ENCODE data around the gene C11orf68. TPM values are rescaled to one million over a fixed set of nuclear protein-coding genes. Genes with fewer than 3 reads are reported as not detected.
"Not testable (repeated sequence)": the region's sequence is repeated elsewhere in the genome, so short reads cannot be mapped to it uniquely, and the experiment has no call there.

The C11orf68 gene
- polyA plus RNA-seq, result 10 to 100 TPM; 20.5 to 35.3 (median 29.1) TPM

GRCh38 chr11:65918211-65919140 is at the start of gene C11orf68:
C11orf68 (minus strand) TSS chr11:65919062; CDS start chr11:65919031, 31 bp downstream.
- H3K27ac ChIP-seq (ENCODE audit: low read depth, low read length), result peak within 1 kb of the TSS; percentile 56
- 4 to 8% (median 6%) methylated on average over 28 to 77 of the region's 77 CpGs for WGBS, 3 donors

- no peak overlapping the region for H3K27ac ChIP-seq (ENCODE audit: low read depth, low read length)
- WGBS, 3 donors, result 92 to 94% (median 94%) methylated on average over 25 to 30 of the region's 30 CpGs
Observed at GRCh38 chr11:65967329-65967934, 48.6 kb upstream of the C11orf68 start.

- 93 to 94% (median 93%) methylated on average over 36 of the region's 36 CpGs for WGBS, 3 donors
Observed at GRCh38 chr11:65965986-65966762, 47.3 kb upstream of the C11orf68 start.

GRCh38 chr11:65964906-65965305 is 46.0 kb upstream of the C11orf68 start:
- WGBS, 3 donors, result 81 to 88% (median 86%) methylated on average over 10 of the region's 10 CpGs
- no peak overlapping the region for H3K27ac ChIP-seq (ENCODE audit: low read depth, low read length)

More at GRCh38 chr11:65965986-65966762, 47.3 kb upstream of the C11orf68 start:
- no peak overlapping the region for H3K27ac ChIP-seq (ENCODE audit: low read depth, low read length)

GRCh38 chr11:65962141-65962564 is 43.3 kb upstream of the C11orf68 start:
- no peak overlapping the region for H3K27ac ChIP-seq (ENCODE audit: low read depth, low read length)
- WGBS, 3 donors, result 2 to 7% (median 6%) methylated on average over 13 of the region's 13 CpGs

GRCh38 chr11:65961267-65962140 is 42.6 kb upstream of the C11orf68 start, which contains the start of gene SART1:
SART1 (plus strand) TSS chr11:65961734; CDS start chr11:65961781, 47 bp downstream.
- 0% methylated on average over 94 to 97 of the region's 97 CpGs for WGBS, 3 donors

GRCh38 chr11:65960824-65961266 is 42.0 kb upstream of the C11orf68 start:
- peak overlapping the region; percentile 10 for H3K27ac ChIP-seq (ENCODE audit: low read depth, low read length)
- 46 to 52% (median 52%) methylated on average over 16 of the region's 16 CpGs for whole genome bisulfite sequencing, 3 donors

More at GRCh38 chr11:65961267-65962140, 42.6 kb upstream of the C11orf68 start, which contains the start of gene SART1:
- H3K27ac ChIP-seq (ENCODE audit: low read depth, low read length), result peak within 1 kb of the TSS; percentile 10

GRCh38 chr11:65958774-65959420 is 40.0 kb upstream of the C11orf68 start:
- 74 to 82% (median 77%) methylated on average over 17 of the region's 17 CpGs for WGBS, 3 donors

GRCh38 chr11:65958291-65958690 is 39.4 kb upstream of the C11orf68 start:
- 58 to 62% (median 61%) methylated on average over 4 of the region's 4 CpGs for WGBS, 3 donors
- no peak overlapping the region for H3K27ac ChIP-seq (ENCODE audit: low read depth, low read length)

More at GRCh38 chr11:65958774-65959420, 40.0 kb upstream of the C11orf68 start:
- H3K27ac ChIP-seq (ENCODE audit: low read depth, low read length), result no peak overlapping the region

GRCh38 chr11:65954771-65955170 is 35.9 kb upstream of the C11orf68 start:
- H3K27ac ChIP-seq (ENCODE audit: low read depth, low read length), result no peak overlapping the region
- WGBS, 3 donors, result 71 to 74% (median 73%) methylated on average over 8 of the region's 8 CpGs

GRCh38 chr11:65953471-65953870 is 34.6 kb upstream of the C11orf68 start:
- H3K27ac ChIP-seq (ENCODE audit: low read depth, low read length), result no peak overlapping the region
- 91 to 93% (median 92%) methylated on average over 19 to 20 of the region's 20 CpGs for WGBS, 3 donors

- H3K27ac ChIP-seq (ENCODE audit: low read depth, low read length), result no peak overlapping the region
Observed at GRCh38 chr11:65952052-65952521, 33.2 kb upstream of the C11orf68 start.

GRCh38 chr11:65951641-65952040 is 32.8 kb upstream of the C11orf68 start:
- not testable (repeated sequence) for H3K27ac ChIP-seq (ENCODE audit: low read depth, low read length)
- WGBS, 3 donors, result 41 to 67% (median 51%) methylated on average over 3 of the region's 3 CpGs

More at GRCh38 chr11:65952052-65952521, 33.2 kb upstream of the C11orf68 start:
- WGBS, 3 donors, result 28 to 75% (median 51%) methylated on average over 6 of the region's 6 CpGs

GRCh38 chr11:65950711-65951110 is 31.8 kb upstream of the C11orf68 start:
- H3K27ac ChIP-seq (ENCODE audit: low read depth, low read length), result not testable (repeated sequence)
- 96% methylated on average over 5 of the region's 5 CpGs for WGBS, 3 donors

- WGBS, 3 donors, result 76 to 88% (median 86%) methylated on average over 12 of the region's 12 CpGs
Observed at GRCh38 chr11:65947603-65948125, 28.8 kb upstream of the C11orf68 start.

GRCh38 chr11:65947133-65947532 is 28.3 kb upstream of the C11orf68 start:
- H3K27ac ChIP-seq (ENCODE audit: low read depth, low read length), result no peak overlapping the region
- WGBS, 3 donors, result 57 to 63% (median 57%) methylated on average over 12 to 13 of the region's 13 CpGs

More at GRCh38 chr11:65947603-65948125, 28.8 kb upstream of the C11orf68 start:
- no peak overlapping the region for H3K27ac ChIP-seq (ENCODE audit: low read depth, low read length)

All from adipose tissue (tissue), 3 donors.